ENCODE results near the gene MOXD1. TPM values are rescaled to one million over a fixed set of nuclear protein-coding genes. Genes with fewer than 3 reads are reported as not detected.

Gene MOXD1
- total and polyA plus RNA-seq, 2 of the 8 experiments (the other 6 are each of a cell fraction or from before 2014, with no cell fraction given) = 1.6 to 3.5 TPM

DNA sequence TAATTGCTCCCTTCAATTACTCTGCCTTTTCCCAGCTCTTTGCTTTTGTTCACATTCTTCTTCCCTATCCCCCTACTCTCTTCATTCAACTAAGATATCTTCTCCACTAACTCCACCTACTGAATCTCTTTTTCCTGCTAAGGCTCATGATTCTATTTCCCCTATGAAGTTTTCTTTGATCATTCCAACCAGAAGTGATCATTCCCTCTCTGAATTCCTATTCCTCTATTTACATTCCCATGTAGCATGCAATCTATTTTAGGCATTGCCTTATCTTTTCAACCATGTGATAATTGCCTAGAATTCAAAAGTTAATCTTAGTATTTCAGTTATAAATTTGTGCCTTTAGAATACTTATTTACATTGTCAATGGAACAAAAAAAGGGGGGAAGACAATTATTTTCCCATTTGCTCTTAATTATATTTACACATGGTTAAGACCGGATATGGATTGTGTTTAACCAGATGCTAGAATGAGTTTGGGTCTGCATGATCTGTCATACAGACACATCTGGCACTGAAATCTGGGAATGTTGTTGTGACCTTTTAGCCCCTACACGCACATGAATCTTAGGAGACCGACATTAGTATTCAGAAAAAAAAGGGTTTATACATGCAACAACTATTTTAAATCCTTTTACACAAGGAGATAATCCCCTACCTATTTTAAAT lies 20.8 kb downstream of the MOXD1 start:
- Histone ChIP-seq H4K20me1 (replicated peaks in 1 of 2; ENCODE audit: control insufficient read depth in 1 of 2, insufficient read depth in 2 of 2, low read length in 2 of 2) (no peaks in the 10 kb centered on the region), H3K9ac (replicated peaks in 1 of 4; ENCODE audit: extremely low read depth in 1 of 4, low read depth in 3 of 4, low read length in 3 of 4) (no peak overlapping the region), H4K91ac (replicated peaks; ENCODE audit: insufficient read length, low read length) (no peak overlapping the region), H3K9me3 (ENCODE audit: insufficient read depth in 2 of 2, low read depth in 1 of 2, low read length in 1 of 2) (no peaks in the 10 kb centered on the region), H2AK5ac (ENCODE audit: low read depth, low read length) (no peak overlapping the region), H3K27me3 (replicated peaks in 1 of 4; ENCODE audit: control insufficient read depth in 3 of 4, extremely low read depth in 1 of 4, insufficient read depth in 3 of 4, low read length in 3 of 4) (no peaks in the 10 kb centered on the region), H3K23ac (ENCODE audit: insufficient read length) (no peak overlapping the region), H3K4me1 (replicated peaks in 1 of 4; ENCODE audit: control insufficient read depth in 3 of 4, insufficient read depth in 4 of 4, low read length in 3 of 4) (no peaks in the 10 kb centered on the region), H3K14ac (ENCODE audit: insufficient read length) (no peak overlapping the region), H3K36me3 (ENCODE audit: control insufficient read depth in 2 of 4, insufficient read depth in 4 of 4, low read length in 3 of 4) (no peaks in the 10 kb centered on the region), H3K4me2 (ENCODE audit: insufficient read depth in 1 of 2, low read depth in 2 of 2, low read length in 2 of 2) (no peak overlapping the region), H3K23me2 (ENCODE audit: low read depth, low read length) (peaks cover 3% of the 10 kb centered on the region; the same call in 1 of the 2 replicates), H3K56ac (replicated peaks; ENCODE audit: insufficient read length, low read depth, low read length) (no peak overlapping the region), H3K27ac (ENCODE audit: low read depth, low read length) (no peak overlapping the region), H3K79me2 (ENCODE audit: control insufficient read depth in 1 of 2, insufficient read depth in 2 of 2, low read length in 2 of 2) (no peaks in the 10 kb centered on the region), H2BK12ac (ENCODE audit: low read depth, low read length) (no peak overlapping the region), H3K4ac (replicated peaks; ENCODE audit: insufficient read length, low read depth, low read length) (no peak overlapping the region), H3K79me1 (ENCODE audit: low read depth, low read length) (no peaks in the 10 kb centered on the region), H2AFZ (ENCODE audit: low read length) (no peak overlapping the region), H4K5ac (ENCODE audit: insufficient read length, low read depth, low read length) (no peak overlapping the region), H2BK15ac (ENCODE audit: low read length) (no peak overlapping the region), H2BK120ac (replicated peaks; ENCODE audit: low read depth, low read length) (no peak overlapping the region), H3K4me3 (ENCODE audit: extremely low read depth in 1 of 4, insufficient read depth in 2 of 4, low read depth in 3 of 4, low read length in 4 of 4) (no peak overlapping the region), H4K8ac (ENCODE audit: extremely low read depth, insufficient read depth, low read length) (no peak overlapping the region), H2BK20ac (ENCODE audit: low read length) (no peak overlapping the region), H2BK5ac (ENCODE audit: low read depth, low read length) (no peak overlapping the region), H3K18ac (ENCODE audit: extremely low read depth, low read length) (no peak overlapping the region)
- TF ChIP-seq ZNF274 (IDR thresholded peaks at IDR 0.05; ENCODE audit: borderline replicate concordance, extremely low read depth, low read length) = no peak
- TF ChIP-seq, protein P1, sequence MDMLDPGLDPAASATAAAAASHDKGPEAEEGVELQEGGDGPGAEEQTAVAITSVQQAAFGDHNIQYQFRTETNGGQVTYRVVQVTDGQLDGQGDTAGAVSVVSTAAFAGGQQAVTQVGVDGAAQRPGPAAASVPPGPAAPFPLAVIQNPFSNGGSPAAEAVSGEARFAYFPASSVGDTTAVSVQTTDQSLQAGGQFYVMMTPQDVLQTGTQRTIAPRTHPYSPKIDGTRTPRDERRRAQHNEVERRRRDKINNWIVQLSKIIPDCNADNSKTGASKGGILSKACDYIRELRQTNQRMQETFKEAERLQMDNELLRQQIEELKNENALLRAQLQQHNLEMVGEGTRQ (IDR thresholded peaks at IDR 0.05; ENCODE audit: low read length) = no peak
- no peak for TF ChIP-seq POLR2AphosphoS5 (IDR thresholded peaks at IDR 0.05; ENCODE audit: low read depth, low read length)
- no peak for TF ChIP-seq CBX5 (IDR thresholded peaks at IDR 0.05; ENCODE audit: low read depth, low read length)
- no peak for TF ChIP-seq EGR1 (IDR thresholded peaks at IDR 0.05; ENCODE audit: borderline replicate concordance, low read depth, low read length)
- no peak for TF ChIP-seq TEAD4 (IDR thresholded peaks at IDR 0.05; ENCODE audit: low read depth, low read length)
- no peak for TF ChIP-seq HDAC2 (IDR thresholded peaks at IDR 0.05; ENCODE audit: borderline replicate concordance in 1 of 2, low read depth in 2 of 2, low read length in 2 of 2)
- no peak for TF ChIP-seq YY1 (IDR thresholded peaks at IDR 0.05; ENCODE audit: low read depth, low read length)
- no peak for TF ChIP-seq MAFK (IDR thresholded peaks at IDR 0.05; ENCODE audit: low read depth, low read length)
- TF ChIP-seq RBBP5 (IDR thresholded peaks at IDR 0.05; ENCODE audit: borderline replicate concordance, low read depth, low read length) = no peak
- FAIRE-seq (no peak), DNase-seq (ENCODE audit: low read depth in 1 of 2, low spot score in 2 of 2) (no peak)
- ChIA-PET CTCF (ENCODE audit: partially characterized antibody) (no interaction called here), POLR2A (ENCODE audit: partially characterized antibody) (no interaction called here)
- 88% methylated on average over 3 of the region's 3 CpGs; no CpG with 5 or more reads in 1 of the 2 experiments for WGBS, 2 experiments (ENCODE audit: extremely low coverage in 1 of 2, insufficient coverage in 1 of 2, insufficient read length in 1 of 2, insufficient replicate concordance in 2 of 2, low coverage in 1 of 2, low lambda C conversion rate in 2 of 2, missing lambda C conversion rate in 1 of 2)
